ENCODE data around the gene ATG4B.

DNA sequence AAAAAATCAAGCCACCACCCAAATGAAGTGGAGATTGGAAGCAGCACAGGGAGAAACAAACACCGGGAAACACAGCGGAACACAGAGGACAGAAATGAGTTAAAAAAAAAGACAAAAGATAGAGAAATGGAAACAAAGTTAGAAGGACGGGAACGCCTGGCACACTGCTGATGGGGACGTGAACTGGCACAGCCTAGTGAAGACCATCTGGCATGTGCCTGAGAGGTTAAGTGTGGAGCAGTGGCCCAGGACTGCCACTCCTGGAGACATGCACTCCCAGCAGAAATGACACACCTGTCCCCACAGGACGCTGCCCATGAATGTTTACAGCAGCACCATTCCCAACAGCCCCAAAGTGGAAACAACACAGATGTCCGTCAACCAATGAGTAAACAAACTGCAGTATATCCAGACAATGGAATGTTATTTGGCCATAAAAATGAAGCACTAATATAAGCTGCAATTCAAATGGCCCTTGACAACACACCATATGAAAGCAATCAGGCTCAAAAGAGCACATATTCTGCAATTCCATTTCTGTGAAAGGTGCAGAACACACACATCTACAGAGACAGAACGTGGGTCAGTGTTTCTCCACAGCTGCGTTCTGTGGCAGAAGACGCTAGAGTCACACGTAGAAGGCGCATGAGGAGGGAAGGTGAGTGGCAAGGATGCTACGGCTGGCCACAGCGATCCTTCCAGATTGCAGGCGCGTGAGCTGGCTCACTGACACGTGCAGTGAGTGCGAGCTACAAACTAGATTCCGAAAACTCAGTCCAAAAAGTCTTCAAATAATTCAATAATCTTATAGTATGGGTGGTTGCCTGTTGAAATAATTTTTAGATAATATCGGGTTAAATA, 25.1 kb upstream of the ATG4B start:
- TF ChIP-seq, protein P1, sequence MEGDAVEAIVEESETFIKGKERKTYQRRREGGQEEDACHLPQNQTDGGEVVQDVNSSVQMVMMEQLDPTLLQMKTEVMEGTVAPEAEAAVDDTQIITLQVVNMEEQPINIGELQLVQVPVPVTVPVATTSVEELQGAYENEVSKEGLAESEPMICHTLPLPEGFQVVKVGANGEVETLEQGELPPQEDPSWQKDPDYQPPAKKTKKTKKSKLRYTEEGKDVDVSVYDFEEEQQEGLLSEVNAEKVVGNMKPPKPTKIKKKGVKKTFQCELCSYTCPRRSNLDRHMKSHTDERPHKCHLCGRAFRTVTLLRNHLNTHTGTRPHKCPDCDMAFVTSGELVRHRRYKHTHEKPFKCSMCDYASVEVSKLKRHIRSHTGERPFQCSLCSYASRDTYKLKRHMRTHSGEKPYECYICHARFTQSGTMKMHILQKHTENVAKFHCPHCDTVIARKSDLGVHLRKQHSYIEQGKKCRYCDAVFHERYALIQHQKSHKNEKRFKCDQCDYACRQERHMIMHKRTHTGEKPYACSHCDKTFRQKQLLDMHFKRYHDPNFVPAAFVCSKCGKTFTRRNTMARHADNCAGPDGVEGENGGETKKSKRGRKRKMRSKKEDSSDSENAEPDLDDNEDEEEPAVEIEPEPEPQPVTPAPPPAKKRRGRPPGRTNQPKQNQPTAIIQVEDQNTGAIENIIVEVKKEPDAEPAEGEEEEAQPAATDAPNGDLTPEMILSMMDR (IDR thresholded peaks at IDR 0.05) = no peak
- no peak for TF ChIP-seq EP300 (IDR thresholded peaks at IDR 0.05)
- TF ChIP-seq POLR2AphosphoS5 (IDR thresholded peaks at IDR 0.05) = no peak

Measured in suprapubic skin (tissue), 4 donors.